CD14-positive monocyte (primary cell): ENCODE results near the gene ECM1. TPM values are rescaled to one million over a fixed set of nuclear protein-coding genes. Genes with fewer than 3 reads are reported as not detected.

Source experiments
- DNase-seq, 3 donors: peaks; one replicate each; pipeline ENCODE4 v3.0.0-alpha.2; 2011 to 2022
- H2AFZ ChIP-seq: 2 replicates; pipeline ENCODE4 v1.6.0; 2012; ENCODE audit warnings: mild to moderate bottlenecking, low read depth, low read length, inconsistent platforms; ENCODE audit not compliant: insufficient read depth, poor library complexity, severe bottlenecking
- H3K27ac ChIP-seq, 2 donors: 1 replicate in 1 of 2; 2 replicates in 1 of 2; pipeline ENCODE4 v1.5.1; 2012 to 2013; ENCODE audit warnings: low read length in 2 of 2, control low read depth in 1 of 2, inconsistent platforms in 1 of 2, low read depth in 1 of 2, mild to moderate bottlenecking in 1 of 2
- H3K27me3 ChIP-seq, 2 donors: one replicate each; pipeline versions ENCODE4 v1.6.0 to v1.6.1; 2011 to 2013; ENCODE audit warnings: low read length in 2 of 2; ENCODE audit not compliant: control insufficient read depth in 2 of 2, insufficient read depth in 2 of 2
- H3K36me3 ChIP-seq, 2 donors: replicated peaks in 1 of 2; 1 replicate in 1 of 2; 2 replicates in 1 of 2; pipeline versions ENCODE4 v1.5.1 to v1.6.1; 2012 to 2013; ENCODE audit warnings: low read length in 2 of 2, control low read depth in 1 of 2, inconsistent platforms in 1 of 2, mild to moderate bottlenecking in 1 of 2; ENCODE audit not compliant: insufficient read depth in 2 of 2, control insufficient read depth in 1 of 2
- H3K4me1 ChIP-seq, 2 donors: 1 replicate in 1 of 2; 2 replicates in 1 of 2; pipeline versions ENCODE4 v1.5.1 to v1.6.1; 2012 to 2013; ENCODE audit warnings: low read length in 2 of 2, control low read depth in 1 of 2, inconsistent platforms in 1 of 2, mild to moderate bottlenecking in 1 of 2, moderate library complexity in 1 of 2; ENCODE audit not compliant: insufficient read depth in 2 of 2, control insufficient read depth in 1 of 2
- H3K4me2 ChIP-seq: replicated peaks from 2 replicates; pipeline ENCODE3; 2012; ENCODE audit warnings: low read length, moderate library complexity, mild to moderate bottlenecking; ENCODE audit not compliant: poor library complexity, severe bottlenecking; ENCODE audit errors: extremely low read depth
- H3K4me3 ChIP-seq, 3 experiments: fragments of 200-600 bp in 1 of 3; sonication (generic) in 1 of 3; replicated peaks in 1 of 3; 1 replicate in 2 of 3; 2 replicates in 1 of 3; pipeline ENCODE4 v1.5.1; 2011 to 2013; ENCODE audit warnings: low read length in 3 of 3, mild to moderate bottlenecking in 3 of 3, control low read depth in 2 of 3, low read depth in 2 of 3, inconsistent platforms in 1 of 3, moderate library complexity in 1 of 3
- H3K79me2 ChIP-seq: 2 replicates; pipeline ENCODE4 v1.6.0; 2012; ENCODE audit warnings: mild to moderate bottlenecking, control low read depth, inconsistent platforms, low read length, moderate library complexity; ENCODE audit not compliant: insufficient read depth
- H3K9ac ChIP-seq: 2 replicates; pipeline ENCODE4 v1.6.0; 2017; ENCODE audit warnings: low read length, mild to moderate bottlenecking; ENCODE audit not compliant: insufficient read depth, poor library complexity, severe bottlenecking
- H3K9me3 ChIP-seq, 2 donors: replicated peaks in 1 of 2; 1 replicate in 1 of 2; 2 replicates in 1 of 2; pipeline versions ENCODE4 v1.5.1 to v1.6.1; 2012 to 2013; ENCODE audit warnings: low read length in 2 of 2, control low read depth in 1 of 2; ENCODE audit not compliant: control insufficient read depth in 1 of 2, insufficient read depth in 1 of 2
- H4K20me1 ChIP-seq: 2 replicates; pipeline ENCODE4 v1.6.0; 2012; ENCODE audit warnings: mild to moderate bottlenecking, low read length, control low read depth, moderate library complexity; ENCODE audit not compliant: insufficient read depth
- H3K27ac Mint-ChIP-seq, 7 donors: one replicate each; pipeline ENCODE4 v1.8.0; 2020; ENCODE audit warnings: mild to moderate bottlenecking in 7 of 7, mixed read lengths in 7 of 7, moderate library complexity in 6 of 7, inconsistent platforms in 2 of 7
- H3K27me3 Mint-ChIP-seq, 3 donors: one replicate each; pipeline ENCODE4 v1.8.0; 2021 to 2022; ENCODE audit warnings: low read depth in 3 of 3, mild to moderate bottlenecking in 3 of 3, mixed read lengths in 3 of 3, moderate library complexity in 3 of 3, inconsistent platforms in 1 of 3
- H3K36me3 Mint-ChIP-seq, 2 donors: one replicate each; pipeline ENCODE4 v1.8.0; 2020; ENCODE audit warnings: mixed read lengths in 2 of 2, inconsistent platforms in 1 of 2, mild to moderate bottlenecking in 1 of 2
- H3K4me1 Mint-ChIP-seq: one replicate; pipeline ENCODE4 v1.8.0; 2020; ENCODE audit warnings: mild to moderate bottlenecking, mixed read lengths
- H3K4me3 Mint-ChIP-seq, 2 donors: one replicate each; pipeline ENCODE4 v1.8.0; 2020; ENCODE audit warnings: mild to moderate bottlenecking in 2 of 2, mixed read lengths in 2 of 2, moderate library complexity in 1 of 2
- H3K9me3 Mint-ChIP-seq, 7 donors: one replicate each; pipeline ENCODE4 v1.8.0; 2020 to 2022; ENCODE audit warnings: mixed read lengths in 7 of 7, mild to moderate bottlenecking in 6 of 7, moderate library complexity in 6 of 7, inconsistent platforms in 2 of 7
- WGBS: methylation state at CpG from one replicate; pipeline ENCODE4 v1.1.5; 2013; ENCODE audit warnings: missing lambda C conversion rate; ENCODE audit not compliant: insufficient coverage; 5-methylcytosine and 5-hydroxymethylcytosine counted together
- intact Hi-C, 2 donors: fragments of 100-400 bp; cut with micrococcal nuclease; formaldehyde crosslinking; loops; one replicate each; pipeline versions ENCODE4 v1.15.0 to v1.15.1; 2023
- polyA plus RNA-seq, 3 donors: library from polyadenylated mRNA; depleted of rRNA in 1 of 3; unstranded in 2 of 3; stranded (reverse) in 1 of 3; fragments of 300-500 nt in 2 of 3; fragments of >200 nt in 1 of 3; fragmentation: Illumina TruSeq in 2 of 3; gene quantifications; 1 replicate in 2 of 3; 2 replicates in 1 of 3; pipeline ENCODE4 v1.2.3, GENCODE V29; 2012 to 2021
- TF ChIP-seq, protein P1 (sequence below): fragments of 200-600 bp; IDR thresholded peaks from one replicate; pipeline ENCODE4 v1.8.0; 2022; ENCODE audit warnings: antibody characterized with exemption, mild to moderate bottlenecking

Gene ECM1
- polyA plus RNA-seq, 3 donors: 1.0 TPM; not detected in 2

GRCh38 chr1:150516616-150517015 lies 8.7 kb downstream of the ECM1 start:
- Histone ChIP-seq H2AFZ (peak overlapping the region; percentile 87), H3K27ac (no peak overlapping the region), H3K4me2 (peak overlapping the region; percentile 77), H3K4me1 (peaks cover 14 to 17% of the 10 kb centered on the region in 2 donors), H3K36me3 (no peaks in the 10 kb centered on the region), H4K20me1 (no peaks in the 10 kb centered on the region), H3K4me3 (peak overlapping the region in 1 of 3 experiments; percentile 76), H3K79me2 (no peaks in the 10 kb centered on the region), H3K27me3 (peaks cover 0 to 5% of the 10 kb centered on the region in 2 donors), H3K9ac (no peak overlapping the region), H3K9me3 (no peaks in the 10 kb centered on the region)
- Mint-ChIP-seq H3K4me1 (peaks cover 19% of the 10 kb centered on the region), H3K27me3 (peaks cover 2 to 10% (median 8%) of the 10 kb centered on the region in 3 donors), H3K27ac (no peak overlapping the region), H3K36me3 (peaks cover 4 to 6% of the 10 kb centered on the region in 2 donors), H3K4me3 (peak overlapping the region in 1 of 2 donors; percentile 94), H3K9me3 (no peaks in the 10 kb centered on the region)
- intact Hi-C loops: no loop called here
- WGBS: no CpG with 5 or more reads among the region's 4 CpGs
- DNase-seq: no peak
- TF ChIP-seq, protein P1, sequence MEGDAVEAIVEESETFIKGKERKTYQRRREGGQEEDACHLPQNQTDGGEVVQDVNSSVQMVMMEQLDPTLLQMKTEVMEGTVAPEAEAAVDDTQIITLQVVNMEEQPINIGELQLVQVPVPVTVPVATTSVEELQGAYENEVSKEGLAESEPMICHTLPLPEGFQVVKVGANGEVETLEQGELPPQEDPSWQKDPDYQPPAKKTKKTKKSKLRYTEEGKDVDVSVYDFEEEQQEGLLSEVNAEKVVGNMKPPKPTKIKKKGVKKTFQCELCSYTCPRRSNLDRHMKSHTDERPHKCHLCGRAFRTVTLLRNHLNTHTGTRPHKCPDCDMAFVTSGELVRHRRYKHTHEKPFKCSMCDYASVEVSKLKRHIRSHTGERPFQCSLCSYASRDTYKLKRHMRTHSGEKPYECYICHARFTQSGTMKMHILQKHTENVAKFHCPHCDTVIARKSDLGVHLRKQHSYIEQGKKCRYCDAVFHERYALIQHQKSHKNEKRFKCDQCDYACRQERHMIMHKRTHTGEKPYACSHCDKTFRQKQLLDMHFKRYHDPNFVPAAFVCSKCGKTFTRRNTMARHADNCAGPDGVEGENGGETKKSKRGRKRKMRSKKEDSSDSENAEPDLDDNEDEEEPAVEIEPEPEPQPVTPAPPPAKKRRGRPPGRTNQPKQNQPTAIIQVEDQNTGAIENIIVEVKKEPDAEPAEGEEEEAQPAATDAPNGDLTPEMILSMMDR: no peak

- H3K36me3 Mint-ChIP-seq: no peaks in the 10 kb centered on the region
Measured at GRCh38 chr1:150521196-150521968, 13.5 kb downstream of the ECM1 start.

More at GRCh38 chr1:150521196-150521968, 13.5 kb downstream of the ECM1 start:
- Histone ChIP-seq H3K27me3 (peaks cover 0 to 3% of the 10 kb centered on the region in 2 donors), H3K27ac (no peak overlapping the region), H2AFZ (no peak overlapping the region), H3K79me2 (no peaks in the 10 kb centered on the region), H3K9me3 (no peaks in the 10 kb centered on the region), H3K4me1 (peaks cover under 1 to 4% of the 10 kb centered on the region in 2 donors), H3K4me3 (no peak overlapping the region), H3K36me3 (no peaks in the 10 kb centered on the region), H4K20me1 (no peaks in the 10 kb centered on the region), H3K9ac (no peak overlapping the region), H3K4me2 (no peak overlapping the region)
- Mint-ChIP-seq H3K4me1 (peaks cover 2% of the 10 kb centered on the region), H3K9me3 (no peaks in the 10 kb centered on the region), H3K27ac (no peak overlapping the region), H3K27me3 (peaks cover 4 to 7% (median 5%) of the 10 kb centered on the region in 3 donors), H3K4me3 (no peak overlapping the region)
- WGBS: 83% methylated on average over 1 of the region's 1 CpG
- TF ChIP-seq, protein P1: no peak
- intact Hi-C loops: no loop called here
- no peak for DNase-seq
